ENCODE results near the gene ABHD2.
"Not testable (repeated sequence)": the region's sequence is repeated elsewhere in the genome, so short reads cannot be mapped to it uniquely, and the experiment has no call there.

The ABHD2 gene

GRCh38 chr15:89087830-89088604, at the start of gene ABHD2:
Gene ABHD2, plus strand, starts transcription at chr15:89088456. Its CDS starts 27,872 bp downstream, at chr15:89116328.
- DNase-seq (ENCODE audit: low read depth in 2 of 2), result peak; percentile 97 to 98

GRCh38 chr15:89039142-89039541, 49.1 kb upstream of the ABHD2 start:
- DNase-seq (ENCODE audit: low read depth in 2 of 2), result no peak

- no peak for DNase-seq (ENCODE audit: low read depth in 2 of 2)
These were observed 46.7 kb upstream of the ABHD2 start for GRCh38 chr15:89041507-89041906.

GRCh38 chr15:89042387-89042786, 45.9 kb upstream of the ABHD2 start:
- no peak for DNase-seq (ENCODE audit: low read depth in 2 of 2)

- no peak for DNase-seq (ENCODE audit: low read depth in 2 of 2)
These were observed 44.9 kb upstream of the ABHD2 start for GRCh38 chr15:89043031-89044002.

- DNase-seq (ENCODE audit: low read depth in 2 of 2), result not testable (repeated sequence)
These were observed 39.1 kb upstream of the ABHD2 start for GRCh38 chr15:89049016-89049666.

- no peak for DNase-seq (ENCODE audit: low read depth in 2 of 2)
These were observed 36.4 kb upstream of the ABHD2 start for GRCh38 chr15:89051875-89052274.

GRCh38 chr15:89052474-89052873, 35.8 kb upstream of the ABHD2 start:
- DNase-seq (ENCODE audit: low read depth in 2 of 2), result no peak

- no peak for DNase-seq (ENCODE audit: low read depth in 2 of 2)
These were observed 33.4 kb upstream of the ABHD2 start for GRCh38 chr15:89054873-89055272.

- DNase-seq (ENCODE audit: low read depth in 2 of 2), result peak; percentile 81 to 88
These were observed 30.6 kb upstream of the ABHD2 start for GRCh38 chr15:89057506-89058133.

GRCh38 chr15:89058376-89058775, 29.9 kb upstream of the ABHD2 start:
- DNase-seq (ENCODE audit: low read depth in 2 of 2), result no peak

GRCh38 chr15:89058876-89059405, 29.3 kb upstream of the ABHD2 start:
- no peak for DNase-seq (ENCODE audit: low read depth in 2 of 2)

- no peak for DNase-seq (ENCODE audit: low read depth in 2 of 2)
These were observed 22.0 kb upstream of the ABHD2 start for GRCh38 chr15:89066280-89066679.

GRCh38 chr15:89067751-89068150, 20.5 kb upstream of the ABHD2 start:
- no peak for DNase-seq (ENCODE audit: low read depth in 2 of 2)

- peak; percentile 32 to 55 for DNase-seq (ENCODE audit: low read depth in 2 of 2)
These were observed 19.9 kb upstream of the ABHD2 start for GRCh38 chr15:89068325-89068784.

GRCh38 chr15:89070197-89071124, 17.8 kb upstream of the ABHD2 start:
- DNase-seq (ENCODE audit: low read depth in 2 of 2), result no peak

GRCh38 chr15:89071471-89071870, 16.8 kb upstream of the ABHD2 start:
- DNase-seq (ENCODE audit: low read depth in 2 of 2), result no peak

- no peak for DNase-seq (ENCODE audit: low read depth in 2 of 2)
These were observed 15.9 kb upstream of the ABHD2 start for GRCh38 chr15:89072277-89072869.

GRCh38 chr15:89074402-89075012, 13.7 kb upstream of the ABHD2 start:
- DNase-seq (ENCODE audit: low read depth in 2 of 2), result no peak
